ENCODE data around the gene SGPL1.

- no peak for TF ChIP-seq EP300 (IDR thresholded peaks at IDR 0.05; ENCODE audit: low read depth)
- TF ChIP-seq, protein P1, sequence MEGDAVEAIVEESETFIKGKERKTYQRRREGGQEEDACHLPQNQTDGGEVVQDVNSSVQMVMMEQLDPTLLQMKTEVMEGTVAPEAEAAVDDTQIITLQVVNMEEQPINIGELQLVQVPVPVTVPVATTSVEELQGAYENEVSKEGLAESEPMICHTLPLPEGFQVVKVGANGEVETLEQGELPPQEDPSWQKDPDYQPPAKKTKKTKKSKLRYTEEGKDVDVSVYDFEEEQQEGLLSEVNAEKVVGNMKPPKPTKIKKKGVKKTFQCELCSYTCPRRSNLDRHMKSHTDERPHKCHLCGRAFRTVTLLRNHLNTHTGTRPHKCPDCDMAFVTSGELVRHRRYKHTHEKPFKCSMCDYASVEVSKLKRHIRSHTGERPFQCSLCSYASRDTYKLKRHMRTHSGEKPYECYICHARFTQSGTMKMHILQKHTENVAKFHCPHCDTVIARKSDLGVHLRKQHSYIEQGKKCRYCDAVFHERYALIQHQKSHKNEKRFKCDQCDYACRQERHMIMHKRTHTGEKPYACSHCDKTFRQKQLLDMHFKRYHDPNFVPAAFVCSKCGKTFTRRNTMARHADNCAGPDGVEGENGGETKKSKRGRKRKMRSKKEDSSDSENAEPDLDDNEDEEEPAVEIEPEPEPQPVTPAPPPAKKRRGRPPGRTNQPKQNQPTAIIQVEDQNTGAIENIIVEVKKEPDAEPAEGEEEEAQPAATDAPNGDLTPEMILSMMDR (IDR thresholded peaks at IDR 0.05) = peak; percentile 84 to 97 (median 91)
Measured at GRCh38 chr10:70815504-70816219, at the start of gene SGPL1.
